GM21529 (cell line): ENCODE results near the gene COQ10A.
"Not testable (repeated sequence)": the region's sequence is repeated elsewhere in the genome, so short reads cannot be mapped to it uniquely, and the experiment has no call there.

ENCODE experiments used
- ATAC-seq: cut with Tn5 transposase; IDR thresholded peaks from one replicate; pipeline ENCODE4 v1.9.1; 2021; ENCODE audit not compliant: unreplicated experiment

The COQ10A gene

DNA sequence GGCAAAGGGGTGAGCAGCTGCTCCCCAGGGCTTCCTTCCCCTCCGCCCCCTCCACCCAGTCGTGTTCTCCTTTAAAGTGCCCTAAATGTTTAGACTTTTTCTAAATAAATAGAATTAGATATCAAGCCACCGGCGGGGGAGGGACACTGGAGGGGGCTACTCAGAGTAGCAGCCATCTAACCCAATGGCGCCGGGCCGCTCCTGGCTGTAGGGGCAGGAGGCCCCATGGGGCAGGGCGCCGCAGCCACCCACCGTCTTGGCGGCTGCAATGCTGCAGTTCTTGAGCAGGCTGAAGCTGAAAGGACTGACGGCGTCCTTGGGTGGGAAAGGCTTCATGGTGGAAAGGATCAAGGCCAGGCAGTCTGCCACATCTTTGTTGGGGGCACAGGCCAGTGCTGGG, 23.8 kb upstream of the COQ10A start:
- ATAC-seq = no peak

DNA sequence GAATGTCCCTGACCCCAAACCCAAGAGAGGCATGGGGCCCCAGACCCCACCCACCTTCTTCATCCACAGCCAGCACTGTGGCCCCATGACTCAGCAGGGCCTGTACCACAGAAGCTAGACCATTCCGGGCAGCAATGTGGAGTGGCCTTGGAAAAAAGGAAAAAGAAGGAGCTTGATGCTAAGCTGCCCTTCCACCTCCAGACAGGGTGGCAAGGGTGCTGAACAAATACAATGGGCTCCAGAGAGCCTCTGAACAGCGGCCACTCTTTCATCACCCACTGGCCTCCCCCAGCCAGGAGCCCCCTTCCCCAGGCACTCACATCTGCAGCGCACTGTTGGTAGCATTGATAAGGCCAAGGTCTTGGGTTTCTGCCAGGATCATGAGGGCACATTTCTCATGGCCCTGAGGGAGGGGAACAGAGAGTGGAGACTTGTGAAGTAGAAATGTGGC, 23.0 kb upstream of the COQ10A start:
- no peak for ATAC-seq

DNA sequence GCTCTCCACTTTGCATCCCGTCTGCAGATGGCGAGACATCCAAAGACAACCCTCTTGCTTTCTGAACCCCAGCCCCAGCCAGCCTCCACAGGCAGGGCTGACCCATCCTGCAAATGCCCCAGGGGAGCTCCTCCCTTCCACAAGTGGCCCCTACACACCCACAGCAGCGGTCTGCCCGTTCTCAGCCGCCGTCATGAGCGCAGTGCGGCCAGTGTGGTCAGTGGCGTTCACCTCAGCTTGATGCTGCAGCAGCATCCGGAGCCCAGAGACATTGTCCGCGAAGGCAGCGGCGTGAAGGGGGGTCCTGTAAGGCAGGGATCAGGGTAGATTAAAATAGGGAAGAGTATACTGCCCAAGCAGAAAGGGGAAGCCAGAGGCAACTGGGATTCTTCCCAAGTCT, 22.2 kb upstream of the COQ10A start:
- no peak for ATAC-seq

DNA sequence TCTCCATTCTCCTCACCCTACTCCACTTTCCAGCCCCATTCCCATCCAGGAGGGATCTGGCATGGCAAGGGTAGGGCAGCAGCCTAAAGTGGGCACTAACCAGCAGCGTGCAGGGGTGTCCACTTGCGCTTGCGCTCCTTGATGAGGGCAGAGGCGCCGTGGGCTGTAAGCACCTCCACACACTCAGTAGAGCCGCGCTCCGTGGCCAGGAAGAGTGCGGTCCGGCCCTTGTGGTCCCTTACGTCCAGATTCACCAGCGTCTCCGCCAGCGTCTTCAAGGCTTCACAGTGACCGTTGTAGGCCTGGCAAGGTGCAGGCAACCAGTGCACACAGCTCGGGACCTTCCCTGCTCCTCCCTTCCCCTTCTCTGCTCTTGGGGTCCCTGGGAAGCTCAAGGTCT, 18.8 kb upstream of the COQ10A start:
- ATAC-seq = no peak

DNA sequence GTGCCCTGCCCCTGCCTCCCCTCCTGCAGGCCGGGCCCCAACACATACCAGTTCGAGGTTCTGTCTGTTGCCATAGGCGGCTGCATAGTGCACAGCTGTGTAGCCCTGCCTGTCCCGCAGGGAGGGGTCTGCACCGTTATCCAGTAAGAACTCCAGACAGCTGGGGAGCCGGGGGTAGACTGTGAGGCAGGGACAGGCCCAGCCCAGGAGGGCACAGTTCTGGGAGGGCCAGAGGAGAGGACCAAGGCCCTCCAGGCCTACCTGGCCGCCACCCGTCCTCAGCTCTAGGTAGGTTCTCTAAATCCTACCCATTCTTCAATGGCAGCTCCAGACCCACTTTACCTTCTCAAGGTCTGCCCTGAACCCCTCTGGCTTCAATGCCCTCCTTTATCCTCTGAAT, 18.0 kb upstream of the COQ10A start:
- no peak for ATAC-seq

DNA sequence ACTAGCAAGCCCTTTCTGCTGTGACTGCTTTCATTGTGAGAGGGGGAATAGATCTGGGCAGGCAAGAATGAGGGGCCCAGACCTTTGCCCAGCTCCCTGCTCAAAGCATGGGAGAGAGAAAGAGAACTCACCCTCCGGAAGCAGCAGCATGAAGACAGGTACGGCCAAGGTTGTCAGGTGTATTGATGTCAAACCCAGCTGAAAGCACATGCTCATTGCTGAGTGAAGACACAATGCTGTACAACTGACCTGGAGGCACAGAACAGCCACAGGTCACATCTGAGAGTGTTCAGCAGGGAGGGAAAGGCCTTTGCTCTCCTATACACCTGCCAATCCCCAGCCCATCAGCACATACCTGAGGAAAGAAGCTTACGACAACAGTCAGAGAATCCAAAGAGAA, 14.1 kb upstream of the COQ10A start:
- no peak for ATAC-seq

DNA sequence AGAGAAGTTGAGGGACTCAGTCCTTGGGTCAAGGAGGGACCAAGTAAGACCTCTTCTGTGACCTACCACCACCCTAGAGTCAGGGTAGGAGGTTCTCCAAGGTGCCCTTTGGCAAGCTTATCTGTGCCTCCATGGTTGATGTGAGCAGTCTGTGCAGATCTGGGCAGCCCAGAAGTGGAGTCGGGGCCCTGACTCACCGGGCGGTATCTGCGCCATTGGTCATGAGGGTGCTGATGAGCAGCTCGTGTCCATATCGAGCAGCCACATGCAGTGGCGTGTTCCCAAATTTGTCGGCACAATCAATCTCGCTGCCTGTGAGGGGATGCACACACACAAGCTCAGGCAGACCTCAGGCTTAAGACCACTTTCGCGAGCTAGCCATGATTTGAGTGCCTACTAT, 13.7 kb upstream of the COQ10A start:
- no peak for ATAC-seq

DNA sequence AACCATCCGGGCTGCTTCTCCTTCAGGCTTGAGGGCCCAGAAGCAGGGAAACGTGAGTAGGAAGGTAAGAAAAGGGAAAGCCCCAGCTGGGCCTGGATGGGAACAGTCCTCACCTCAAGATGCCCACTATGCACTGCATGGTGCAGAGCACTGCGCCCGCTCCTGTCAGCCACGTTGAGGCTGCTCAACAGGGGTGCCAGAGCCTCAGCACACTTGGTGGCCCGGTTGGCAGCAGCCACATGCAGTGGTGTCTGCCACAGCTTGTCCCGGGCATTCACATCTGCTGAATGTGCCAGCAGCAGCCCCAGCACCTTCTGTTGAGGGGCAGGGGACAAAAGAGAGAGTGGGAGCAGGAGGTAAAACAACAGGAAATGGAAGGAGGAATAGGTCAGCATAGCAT, 11.1 kb upstream of the COQ10A start:
- ATAC-seq = no peak

DNA sequence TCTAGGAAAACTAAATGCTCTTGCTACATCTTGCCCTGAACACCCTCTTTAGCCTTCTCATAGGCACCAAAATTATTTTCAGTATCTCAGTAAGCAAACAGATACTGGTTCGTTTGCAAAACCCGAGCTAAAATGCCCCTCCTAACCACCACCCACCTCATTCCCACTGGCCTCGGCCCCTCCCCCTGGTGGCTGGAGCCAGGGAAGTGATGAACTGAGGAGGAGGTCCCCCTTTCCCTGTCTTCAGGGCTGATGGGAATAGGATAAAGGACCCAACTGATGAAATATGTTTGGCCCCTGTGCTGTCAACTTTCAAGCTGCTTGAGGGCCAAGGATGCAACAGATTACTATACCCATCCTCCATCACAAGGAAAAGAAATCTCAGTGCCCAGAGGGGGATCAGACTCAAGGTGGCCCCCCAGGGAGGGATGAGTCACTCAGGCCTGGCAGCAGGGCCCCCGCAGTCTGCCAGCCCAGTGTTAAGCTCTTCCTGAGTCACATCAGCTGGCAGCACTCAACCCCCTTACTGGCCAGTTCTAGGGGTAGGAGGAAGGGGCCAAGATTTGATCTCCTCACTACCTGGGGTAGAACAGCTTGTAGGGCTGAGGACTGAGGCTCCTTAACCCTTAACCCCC, 10.3 kb upstream of the COQ10A start:
- ATAC-seq = no peak

DNA sequence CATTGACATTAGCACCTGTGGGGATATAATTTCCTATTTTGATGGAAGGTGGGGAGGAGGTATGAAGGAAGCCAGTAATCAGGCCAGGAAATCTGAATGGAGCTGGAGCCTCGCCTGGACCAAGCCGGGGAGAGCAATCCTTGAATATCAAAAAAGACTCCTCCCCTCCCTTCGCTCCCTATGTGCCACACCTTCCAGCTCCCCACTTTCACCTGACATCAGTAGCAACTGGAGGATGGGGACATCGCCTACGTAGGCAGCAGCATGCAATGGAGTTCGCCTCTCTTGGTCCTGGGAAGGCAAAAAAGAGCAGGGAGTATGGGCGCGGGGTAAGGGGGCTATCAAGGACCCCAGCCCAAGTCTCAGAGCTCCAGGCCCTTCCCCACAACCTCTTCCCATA, 9.7 kb upstream of the COQ10A start:
- no peak for ATAC-seq

DNA sequence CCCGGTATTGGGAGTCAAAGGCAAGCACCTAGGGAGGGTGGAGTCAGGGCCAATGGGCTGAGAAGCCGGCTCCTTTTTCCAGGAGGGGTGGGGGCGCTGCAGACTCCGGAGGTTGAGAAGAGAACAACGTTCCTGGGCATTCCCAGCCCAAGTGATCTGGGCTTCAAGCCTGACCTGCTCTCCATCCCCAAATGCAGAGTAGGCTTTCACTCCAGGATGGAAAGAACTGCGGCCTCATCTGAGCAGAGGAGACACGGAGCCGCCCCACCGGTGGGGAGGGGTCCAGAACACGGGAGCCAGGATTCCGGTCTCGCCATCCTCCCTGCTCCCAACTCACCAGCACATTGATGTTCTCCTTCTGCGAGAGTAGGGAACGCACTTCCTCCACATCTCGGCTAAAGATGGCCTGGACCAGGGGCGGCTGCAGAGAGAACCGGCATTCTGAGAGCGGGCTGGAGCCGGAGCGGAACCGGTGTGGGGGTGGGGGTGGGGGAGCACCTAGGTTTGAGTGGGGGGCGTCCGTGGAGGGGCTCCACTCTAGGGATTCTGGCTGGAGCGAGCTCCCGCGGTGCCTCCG, 9.2 kb upstream of the COQ10A start:
- peak; percentile 4 for ATAC-seq

DNA sequence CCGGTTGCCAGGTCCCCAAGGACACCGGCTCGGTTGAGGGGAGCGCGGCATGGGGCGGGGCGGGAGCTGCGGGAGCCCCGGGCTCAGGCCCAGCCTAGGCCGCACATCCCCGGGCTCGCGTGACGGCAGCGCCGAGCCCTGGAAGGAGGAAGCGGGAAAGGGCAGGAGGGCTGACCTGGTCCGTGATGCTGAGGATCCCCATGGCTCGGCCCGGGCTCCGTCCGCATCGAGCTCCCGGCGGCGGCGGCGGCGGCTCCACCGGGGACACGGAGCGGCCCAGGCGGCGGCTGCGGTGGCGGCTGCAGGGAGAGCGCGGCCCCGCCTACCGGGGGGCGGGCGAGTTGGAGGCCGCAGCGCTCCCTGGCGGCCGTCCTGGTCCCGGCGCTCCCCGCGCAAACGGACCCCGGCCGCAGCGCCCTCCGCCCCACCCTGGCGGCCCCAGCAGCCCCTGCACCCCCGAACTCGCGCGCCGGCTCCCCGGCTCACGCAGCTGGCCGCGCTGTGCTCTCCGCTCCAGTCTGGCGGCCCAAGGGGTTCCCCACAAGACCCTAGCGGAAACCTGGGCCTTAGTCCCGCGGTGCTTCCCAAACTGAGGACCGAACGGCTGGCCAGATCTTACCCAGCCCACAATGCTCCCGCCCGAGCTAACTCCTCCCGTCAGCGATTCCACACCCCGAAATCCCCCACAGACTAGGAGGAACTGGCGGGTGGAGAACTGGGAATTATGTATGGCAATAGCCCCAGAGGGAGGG, 8.5 kb upstream of the COQ10A start, which contains the start of gene ANKRD52:
TSS of gene ANKRD52 (minus strand) at position 317 of the 752 bp plus-strand sequence. CDS start at position 202, 115 bp downstream.
- peak; percentile 86 for ATAC-seq

DNA sequence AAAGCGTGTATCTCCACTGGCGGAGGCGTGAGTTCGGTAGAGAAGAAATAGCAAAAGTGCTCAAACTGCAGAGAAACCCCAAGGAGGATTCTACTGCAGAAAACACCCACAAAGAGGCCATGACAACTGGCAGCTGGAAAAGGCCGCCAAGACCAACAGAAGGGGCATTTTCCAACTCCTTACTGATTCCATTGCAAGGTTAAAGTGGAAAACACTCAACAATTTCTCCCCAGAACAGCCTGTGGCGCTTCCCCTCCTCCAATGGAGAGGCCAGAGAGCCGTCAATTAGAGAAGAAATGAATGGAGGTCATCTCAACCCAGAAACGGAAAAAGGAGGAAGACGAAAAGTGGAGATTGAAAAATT, 7.9 kb upstream of the COQ10A start:
- no peak for ATAC-seq

DNA sequence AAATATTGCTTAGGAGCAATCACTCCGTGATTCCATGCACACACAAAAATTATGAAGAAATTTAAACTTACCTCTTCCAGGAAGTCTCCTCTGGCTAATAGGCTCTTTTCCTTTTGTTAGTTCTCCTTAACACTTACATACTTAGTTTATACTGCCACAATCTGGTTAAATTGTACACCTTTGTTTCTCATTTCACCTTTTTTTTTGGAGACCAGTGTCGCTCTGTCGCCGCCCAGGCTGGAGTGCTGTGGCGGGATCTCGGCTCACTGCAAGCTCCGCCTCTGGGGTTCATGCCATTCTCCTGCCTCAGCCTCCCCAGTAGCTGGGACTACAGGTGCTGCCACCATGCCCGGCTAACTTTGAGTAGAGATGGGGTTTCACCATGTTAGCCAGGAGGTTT, 6.4 kb upstream of the COQ10A start:
- ATAC-seq = no peak

DNA sequence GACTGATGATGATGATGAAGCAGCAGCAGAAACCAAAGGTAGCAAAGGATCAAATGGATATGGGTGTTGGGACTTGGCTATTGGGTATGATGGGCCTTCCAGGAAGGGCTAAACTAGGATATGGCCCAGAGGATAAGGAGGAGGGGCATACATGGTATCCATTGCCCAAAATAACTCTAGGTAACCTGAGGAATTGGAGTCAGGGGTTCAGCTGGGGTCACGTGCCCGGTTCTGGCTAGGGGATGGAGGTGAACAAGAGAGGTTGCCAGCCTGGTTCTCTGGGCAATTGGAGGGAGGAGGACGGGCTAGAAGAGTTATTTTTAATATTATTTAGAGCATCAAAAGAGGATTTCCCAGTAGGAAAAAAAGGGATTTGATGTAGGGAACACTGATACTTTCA, 5.8 kb upstream of the COQ10A start:
- ATAC-seq = no peak

DNA sequence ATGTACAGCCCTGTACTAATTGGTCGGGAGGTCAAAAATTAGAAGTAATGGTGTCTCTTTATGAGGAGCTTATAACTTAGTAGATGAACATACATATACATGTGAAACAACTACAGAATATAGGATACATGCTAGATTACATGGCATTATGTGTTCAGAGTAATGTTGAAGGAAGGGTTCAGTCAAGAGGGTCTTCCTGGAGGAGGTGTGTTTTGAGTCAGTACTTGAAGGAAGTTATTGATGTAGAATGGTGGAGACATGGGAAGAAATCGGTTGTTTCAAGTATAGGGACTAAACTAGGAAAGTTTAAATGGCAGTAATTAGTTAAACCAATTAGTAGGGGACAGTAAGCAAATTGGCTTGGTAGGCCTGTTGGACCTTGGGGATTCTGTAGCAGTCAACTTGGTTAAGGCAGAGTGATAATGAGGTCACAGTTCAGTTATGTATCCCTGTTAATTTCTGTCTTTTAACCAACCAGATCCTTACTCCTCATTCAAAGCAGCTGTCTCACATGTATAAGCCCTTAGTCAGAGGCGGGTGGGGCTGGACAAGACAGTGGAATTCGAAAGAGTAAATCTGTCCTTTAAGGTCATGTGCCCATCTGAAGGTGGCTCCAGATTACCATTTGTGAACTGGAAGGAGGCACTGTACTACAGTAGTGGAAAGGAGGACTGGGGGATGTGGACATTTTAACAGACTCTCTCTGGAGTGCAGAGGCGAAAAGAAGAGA, 5.1 kb upstream of the COQ10A start:
- ATAC-seq = no peak

DNA sequence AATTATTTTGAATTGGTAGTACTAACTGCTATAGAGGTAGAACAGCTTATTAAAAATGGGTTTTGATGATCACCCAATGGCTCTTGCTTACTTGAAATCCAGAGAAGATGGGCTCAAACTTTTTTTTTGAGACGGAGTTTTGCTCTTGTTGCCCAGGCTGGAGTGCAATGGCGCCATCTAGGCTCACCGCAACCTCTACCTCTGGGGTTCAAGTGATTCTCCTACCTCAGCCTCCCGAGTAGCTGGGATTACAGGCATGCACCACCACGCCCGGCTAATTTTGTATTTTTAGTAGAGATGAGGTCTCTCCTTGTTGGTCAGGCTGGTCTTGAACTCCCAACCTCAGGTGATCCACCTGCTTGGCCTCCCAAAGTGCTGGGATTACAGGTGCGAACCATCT, 3.8 kb upstream of the COQ10A start:
- not testable (repeated sequence) for ATAC-seq

DNA sequence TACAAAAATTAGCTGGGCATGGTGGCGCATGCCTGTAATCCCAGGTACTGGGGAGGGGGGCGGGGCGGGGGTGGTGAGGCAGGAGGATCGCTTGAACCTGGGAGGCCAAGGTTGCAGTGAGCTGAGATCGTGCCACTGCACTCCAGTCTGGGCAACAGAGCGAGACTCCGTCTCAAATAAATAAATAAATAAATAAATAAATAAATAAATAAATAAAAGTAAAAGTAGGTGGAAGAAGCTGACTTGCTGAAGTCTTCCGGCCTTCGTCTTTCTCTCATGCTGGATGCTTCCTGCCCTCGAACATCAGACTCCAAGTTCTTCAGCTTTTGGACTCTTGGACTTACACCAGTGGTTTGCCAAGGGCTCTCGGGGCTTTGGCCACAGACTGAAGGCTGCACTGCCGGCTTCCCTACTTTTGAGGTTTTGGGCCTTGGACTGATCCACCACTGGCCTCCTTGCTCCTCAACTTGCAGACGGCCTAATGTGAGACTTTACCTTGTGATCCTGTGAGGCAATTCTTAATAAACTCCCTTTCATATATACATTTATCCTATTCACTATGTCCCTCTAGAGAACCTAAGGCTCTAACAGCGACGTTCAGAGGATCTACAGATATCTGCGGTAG, 562 bp upstream of the COQ10A start:
- ATAC-seq = not testable (repeated sequence)

DNA sequence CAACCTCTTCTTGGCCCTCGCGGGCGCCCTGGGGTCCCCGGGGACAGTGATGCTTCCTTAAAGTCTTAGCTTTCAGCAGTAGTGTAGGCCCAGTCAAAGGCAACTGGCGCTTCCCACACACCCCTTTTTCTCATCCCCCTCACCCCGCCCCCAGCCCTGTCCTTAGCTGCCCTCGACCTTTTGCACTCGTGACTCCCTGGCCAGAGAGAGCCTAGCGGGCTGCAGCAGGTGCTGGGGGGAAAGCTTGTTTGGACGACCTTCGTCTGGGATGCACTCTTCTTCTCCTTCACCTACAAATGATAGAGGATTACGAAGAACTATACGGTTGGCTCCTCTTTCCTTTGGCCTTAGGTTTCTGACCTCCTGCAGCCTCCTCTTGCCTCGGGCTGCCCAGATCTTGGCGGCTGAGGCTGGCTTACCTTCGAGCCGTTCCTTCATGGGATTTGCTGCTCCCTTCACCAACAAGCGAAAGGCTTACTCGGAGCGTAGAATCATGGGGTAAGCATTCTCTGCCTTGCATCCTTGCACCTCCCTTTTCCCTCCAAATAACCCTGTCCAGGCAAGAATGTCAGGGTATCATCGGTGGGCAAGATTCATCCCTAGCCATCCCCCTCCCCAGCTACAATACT, 815 bp downstream of the COQ10A start:
- ATAC-seq = no peak

DNA sequence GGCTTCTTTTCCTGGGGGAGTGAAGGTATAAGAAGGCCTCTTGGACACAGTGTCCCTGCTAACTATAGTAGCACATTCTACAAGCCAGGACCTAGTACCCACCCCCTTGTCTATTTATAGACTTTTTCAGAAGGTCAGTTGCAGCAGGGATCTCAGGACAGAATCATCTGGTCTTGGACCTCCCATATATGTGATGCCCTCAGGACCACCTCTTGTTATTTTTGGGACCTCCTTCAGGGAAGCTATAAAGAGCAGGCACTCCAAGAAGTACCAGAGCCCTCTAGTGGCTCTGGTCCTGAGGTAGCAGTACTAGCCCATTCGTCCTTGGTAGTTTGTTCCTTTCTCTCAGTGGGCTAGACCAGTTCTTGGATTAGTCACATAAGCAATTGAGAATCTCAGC, 4.3 kb downstream of the COQ10A start:
- ATAC-seq = no peak

DNA sequence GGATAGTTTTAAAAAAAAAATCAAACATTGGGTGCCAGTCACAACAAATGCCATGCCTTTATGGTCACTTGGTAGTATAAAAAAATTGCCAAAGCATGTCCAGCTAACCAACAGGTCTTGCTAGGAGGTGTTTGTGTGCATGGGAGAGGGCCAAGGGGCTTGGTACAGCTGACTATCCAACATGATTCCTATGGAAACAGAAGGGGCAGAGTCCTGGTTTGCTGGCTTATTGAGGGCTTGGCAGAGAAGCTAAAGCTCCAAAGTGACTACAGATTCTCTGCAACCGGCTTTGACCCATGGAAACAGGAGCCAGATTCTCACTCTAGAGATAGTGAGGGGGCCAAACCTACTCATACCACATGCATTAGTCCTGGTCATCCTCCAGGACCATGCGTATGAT, 5.7 kb downstream of the COQ10A start:
- not testable (repeated sequence) for ATAC-seq
